ENCODE measurements around the gene TNFRSF14. TPM values are rescaled to one million over a fixed set of nuclear protein-coding genes. Genes with fewer than 3 reads are reported as not detected.

Gene TNFRSF14
- total RNA-seq, 1 experiment from 2014 or later, result 0.57 TPM

GRCh38 chr1:2593251-2593878, 37.2 kb downstream of the TNFRSF14 start:
- H2BK20ac ChIP-seq (ENCODE audit: low read depth, low read length, poor library complexity, severe bottlenecking), result no peak overlapping the region
- H3K4ac ChIP-seq (ENCODE audit: low read depth, low read length), result no peak overlapping the region
- H3K9me3 ChIP-seq (ENCODE audit: control insufficient read depth, low read depth, low read length), result no peaks in the 10 kb centered on the region
- H3K27me3 Mint-ChIP-seq (ENCODE audit: low read depth), result peaks cover 5% of the 10 kb centered on the region; the same call in 1 of the 2 replicates
- H3K9ac ChIP-seq (ENCODE audit: extremely low read depth, insufficient read length, low read length), result no peak overlapping the region
- no peak overlapping the region for H3K18ac ChIP-seq (ENCODE audit: insufficient read length, low read depth, low read length)
- H3K9me3 Mint-ChIP-seq, result peaks cover 4 to 17% of the 10 kb centered on the region in 2 experiments; a peak in 4 of 5 replicates
- no peak overlapping the region for H3K4me3 Mint-ChIP-seq
- no peak overlapping the region for H3K23ac ChIP-seq (ENCODE audit: insufficient read length, low read depth, low read length)
- no peak overlapping the region for H2BK5ac ChIP-seq (ENCODE audit: insufficient read length, low read length)
- H3K27ac ChIP-seq (ENCODE audit: insufficient read length, low read depth, low read length), result no peak overlapping the region
- no peaks in the 10 kb centered on the region for H4K20me1 ChIP-seq (ENCODE audit: control insufficient read depth, insufficient read depth, insufficient read length)
- H4K8ac ChIP-seq (replicated peaks; ENCODE audit: insufficient read length, low read depth, low read length), result no peak overlapping the region
- no CpG with 5 or more reads among the region's 26 CpGs for WGBS (ENCODE audit: extremely low coverage, insufficient read length, low lambda C conversion rate)
- H2AK5ac ChIP-seq (ENCODE audit: insufficient read length, low read length), result no peak overlapping the region
- no peak overlapping the region for H3K27ac Mint-ChIP-seq
- H2BK15ac ChIP-seq (ENCODE audit: low read depth, low read length), result no peak overlapping the region
- no peaks in the 10 kb centered on the region for H3K4me1 ChIP-seq (ENCODE audit: insufficient read depth, low read length)
- no peak overlapping the region for H3K14ac ChIP-seq (ENCODE audit: insufficient read depth, low read length)
- no peaks in the 10 kb centered on the region for H3K79me1 ChIP-seq (ENCODE audit: insufficient read depth, low read depth, low read length, poor library complexity, severe bottlenecking)
- no peak overlapping the region for H3T11ph ChIP-seq (ENCODE audit: low read length)
- peaks cover 8 to 24% (median 13%) of the 10 kb centered on the region in 3 experiments for H3K36me3 Mint-ChIP-seq (ENCODE audit: insufficient read depth in 1 of 3, low read depth in 3 of 3)
- no peak overlapping the region for H2BK120ac ChIP-seq (ENCODE audit: low read depth, low read length, poor library complexity, severe bottlenecking)
- H3K56ac ChIP-seq (ENCODE audit: insufficient read length, low read depth, low read length), result no peak overlapping the region
- H3K4me2 ChIP-seq (ENCODE audit: insufficient read depth, insufficient read length, low read length), result no peak overlapping the region
- no peaks in the 10 kb centered on the region for H3K4me1 Mint-ChIP-seq
- no peak overlapping the region for H4K91ac ChIP-seq (ENCODE audit: insufficient read length, low read depth, low read length)
- no peak overlapping the region for H2AFZ ChIP-seq (ENCODE audit: low read length)
- no peak for DNase-seq
- H3K79me2 ChIP-seq (ENCODE audit: insufficient read depth, low read length), result no peaks in the 10 kb centered on the region
- H4K5ac ChIP-seq (ENCODE audit: insufficient read length, low read depth, low read length), result no peak overlapping the region
- H2BK12ac ChIP-seq (ENCODE audit: insufficient read length, low read depth, low read length), result no peak overlapping the region
- H3K23me2 ChIP-seq (ENCODE audit: insufficient read length, low read depth, low read length, poor library complexity, severe bottlenecking), result no peaks in the 10 kb centered on the region
- no peaks in the 10 kb centered on the region for H3K27me3 ChIP-seq (ENCODE audit: insufficient read depth, low read length)
- TF ChIP-seq CTCF (conservative IDR thresholded peaks at IDR 0.05), result no peak
